HEK293T (cell line): ENCODE results near the gene NPIPB8.
"Not testable (repeated sequence)": the region's sequence is repeated elsewhere in the genome, so short reads cannot be mapped to it uniquely, and the experiment has no call there.

Source experiments
- BHLHE40 ChIP-seq: fragments of 450-650 bp; IDR thresholded peaks from 2 replicates; pipeline ENCODE4 v1.6.1; 2016; ENCODE audit warnings: mild to moderate bottlenecking, moderate library complexity, borderline replicate concordance
- ELF4 ChIP-seq: fragments of 450-650 bp; IDR thresholded peaks from 2 replicates; pipeline ENCODE4 v1.6.1; 2017; ENCODE audit warnings: antibody characterized with exemption
- FOXA1 ChIP-seq: fragments of 450-650 bp; IDR thresholded peaks from 2 replicates; pipeline ENCODE4 v1.6.1; 2016; ENCODE audit warnings: mild to moderate bottlenecking
- FOXK2 ChIP-seq: fragments of 450-650 bp; IDR thresholded peaks from 2 replicates; pipeline ENCODE4 v1.6.1; 2016; ENCODE audit warnings: mild to moderate bottlenecking
- FOXM1 ChIP-seq: fragments of 450-650 bp; IDR thresholded peaks from 2 replicates; pipeline ENCODE4 v1.6.1; 2017; ENCODE audit warnings: mild to moderate bottlenecking, borderline replicate concordance
- SUZ12 ChIP-seq: fragments of 450-650 bp; IDR thresholded peaks from 2 replicates; pipeline ENCODE4 v1.6.1; 2016; ENCODE audit warnings: mild to moderate bottlenecking
- TARDBP ChIP-seq: fragments of 450-650 bp; IDR thresholded peaks from 2 replicates; pipeline ENCODE4 v1.6.1; 2016
- ZNF384 ChIP-seq: fragments of 450-650 bp; IDR thresholded peaks from 2 replicates; pipeline ENCODE4 v1.6.1; 2016

DNA sequence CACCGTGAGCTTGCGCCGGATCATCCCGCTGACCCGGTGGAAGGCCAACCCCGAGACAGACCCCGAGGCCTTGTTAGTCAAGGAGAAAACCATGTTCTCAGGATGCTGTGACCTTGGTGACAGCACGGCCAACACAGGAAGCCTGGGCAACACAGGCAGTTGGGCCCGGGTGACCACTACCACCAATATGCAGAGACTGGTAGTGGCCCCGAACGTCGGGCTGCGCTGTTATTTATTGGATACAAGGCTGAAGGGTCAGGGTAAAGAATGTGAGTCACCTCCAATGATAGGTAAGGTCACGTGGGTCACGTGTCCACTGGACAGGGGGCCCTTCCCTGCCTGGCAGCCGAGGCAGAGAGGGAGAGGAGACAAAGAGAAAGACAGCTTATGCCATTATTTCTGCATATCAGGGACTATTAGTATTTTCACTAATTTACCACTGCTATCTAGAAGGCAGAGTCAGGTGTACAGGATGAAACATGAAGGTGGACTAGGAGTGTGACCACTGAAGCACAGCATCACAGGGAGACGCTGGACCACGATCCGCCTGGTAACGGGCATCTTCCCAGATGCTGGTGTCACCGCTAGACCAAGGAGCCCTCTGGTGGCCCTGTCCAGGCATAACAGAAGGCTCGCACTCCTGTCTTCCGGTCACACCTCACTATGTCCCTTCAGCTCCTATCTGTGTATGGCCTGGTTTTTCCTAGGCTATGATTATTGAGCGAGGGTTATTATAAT is 22.2 kb upstream of the NPIPB8 start:
- not testable (repeated sequence) for TF ChIP-seq ZNF384, FOXK2, TARDBP, FOXM1, SUZ12, BHLHE40, FOXA1, ELF4
